Measurements from ENCODE around the gene CD83. TPM values are rescaled to one million over a fixed set of nuclear protein-coding genes. Genes with fewer than 3 reads are reported as not detected.

The CD83 gene
- total RNA-seq, 1 donor, result 1.4 TPM

DNA sequence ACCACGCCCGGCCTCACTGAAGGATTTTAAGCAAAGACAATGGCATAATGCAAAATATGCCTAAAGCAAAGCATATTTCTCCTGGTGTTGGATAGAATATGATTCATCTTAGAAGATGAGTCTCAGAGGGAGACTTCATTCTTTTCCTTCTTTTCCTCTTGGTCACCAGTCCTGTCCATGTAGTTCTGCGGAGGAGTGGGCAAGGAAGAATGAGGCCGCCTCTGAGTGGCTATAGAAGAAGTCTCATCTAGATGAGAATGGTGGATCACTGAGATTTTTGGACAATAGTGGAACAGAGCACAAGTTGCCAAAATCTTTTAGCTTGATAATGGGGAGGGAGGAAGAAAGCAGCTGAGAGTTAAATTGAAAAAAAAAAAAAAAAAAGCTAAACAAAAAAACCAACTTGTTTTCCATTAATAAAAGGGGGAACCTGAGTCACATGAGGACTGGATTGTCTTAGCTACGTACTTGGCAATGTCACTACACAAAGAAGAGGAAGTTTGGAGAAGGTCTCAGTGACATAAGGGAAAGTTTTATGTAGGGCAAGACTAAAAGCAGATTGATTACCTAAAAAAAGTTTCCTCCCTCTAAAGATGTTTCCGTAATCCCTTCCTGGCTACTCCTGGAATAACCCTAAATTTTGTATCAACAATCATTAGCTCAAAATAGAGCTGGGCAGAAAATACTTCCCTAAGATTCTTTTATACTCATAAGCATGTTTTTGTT lies 6.0 kb downstream of the CD83 start:
- H3K36me3 ChIP-seq (ENCODE audit: insufficient read depth, low read length), result no peaks in the 10 kb centered on the region
- DNase-seq (ENCODE audit: insufficient read length, low spot score, missing footprints), result peak; percentile 83
- H3K4me2 ChIP-seq (ENCODE audit: insufficient read depth, low read length), result no peak overlapping the region
- no peak overlapping the region for H2AFZ ChIP-seq (ENCODE audit: low read length)
- H4K20me1 ChIP-seq (ENCODE audit: insufficient read depth, low read length), result no peaks in the 10 kb centered on the region
- H3K27ac ChIP-seq (ENCODE audit: low read depth, low read length), result no peak overlapping the region
- TF ChIP-seq, protein P1, sequence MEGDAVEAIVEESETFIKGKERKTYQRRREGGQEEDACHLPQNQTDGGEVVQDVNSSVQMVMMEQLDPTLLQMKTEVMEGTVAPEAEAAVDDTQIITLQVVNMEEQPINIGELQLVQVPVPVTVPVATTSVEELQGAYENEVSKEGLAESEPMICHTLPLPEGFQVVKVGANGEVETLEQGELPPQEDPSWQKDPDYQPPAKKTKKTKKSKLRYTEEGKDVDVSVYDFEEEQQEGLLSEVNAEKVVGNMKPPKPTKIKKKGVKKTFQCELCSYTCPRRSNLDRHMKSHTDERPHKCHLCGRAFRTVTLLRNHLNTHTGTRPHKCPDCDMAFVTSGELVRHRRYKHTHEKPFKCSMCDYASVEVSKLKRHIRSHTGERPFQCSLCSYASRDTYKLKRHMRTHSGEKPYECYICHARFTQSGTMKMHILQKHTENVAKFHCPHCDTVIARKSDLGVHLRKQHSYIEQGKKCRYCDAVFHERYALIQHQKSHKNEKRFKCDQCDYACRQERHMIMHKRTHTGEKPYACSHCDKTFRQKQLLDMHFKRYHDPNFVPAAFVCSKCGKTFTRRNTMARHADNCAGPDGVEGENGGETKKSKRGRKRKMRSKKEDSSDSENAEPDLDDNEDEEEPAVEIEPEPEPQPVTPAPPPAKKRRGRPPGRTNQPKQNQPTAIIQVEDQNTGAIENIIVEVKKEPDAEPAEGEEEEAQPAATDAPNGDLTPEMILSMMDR (IDR thresholded peaks at IDR 0.05; ENCODE audit: extremely low read depth, low read depth, low read length), result no peak
- H3K9me3 ChIP-seq (ENCODE audit: low read depth, low read length), result no peaks in the 10 kb centered on the region
- no peaks in the 10 kb centered on the region for H3K4me1 ChIP-seq (ENCODE audit: insufficient read depth, low read length)
- H3K4me3 ChIP-seq (ENCODE audit: insufficient read depth, low read length), result no peak overlapping the region
- no peaks in the 10 kb centered on the region for H3K27me3 ChIP-seq (ENCODE audit: insufficient read depth, low read length)
- no peaks in the 10 kb centered on the region for H3K79me2 ChIP-seq (ENCODE audit: insufficient read depth, low read length)

DNA sequence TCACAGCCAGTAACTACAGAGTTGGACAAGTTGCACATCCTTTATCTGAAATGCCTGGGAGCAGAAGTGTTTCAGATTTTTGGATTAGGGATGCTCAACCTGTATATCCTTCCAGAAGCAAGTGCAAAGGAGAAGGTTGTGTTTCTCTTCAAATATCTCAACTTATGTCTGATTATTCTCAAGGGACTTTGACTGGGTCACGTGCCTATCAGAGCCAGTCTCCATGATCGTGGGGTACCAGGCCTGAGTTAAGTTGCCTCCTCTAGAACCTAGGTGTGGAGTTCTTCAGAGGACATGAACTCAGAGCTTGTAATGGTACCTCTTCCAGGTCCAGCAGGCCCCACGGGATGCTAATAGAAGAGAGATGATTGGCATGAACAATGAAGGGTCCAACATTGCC lies 7.8 kb downstream of the CD83 start:
- no peak overlapping the region for H3K4me3 ChIP-seq (ENCODE audit: insufficient read depth, low read length)
- no peaks in the 10 kb centered on the region for H3K36me3 ChIP-seq (ENCODE audit: insufficient read depth, low read length)
- H3K27me3 ChIP-seq (ENCODE audit: insufficient read depth, low read length), result no peaks in the 10 kb centered on the region
- H3K9me3 ChIP-seq (ENCODE audit: low read depth, low read length), result no peaks in the 10 kb centered on the region
- H3K4me1 ChIP-seq (ENCODE audit: insufficient read depth, low read length), result no peaks in the 10 kb centered on the region
- H4K20me1 ChIP-seq (ENCODE audit: insufficient read depth, low read length), result no peaks in the 10 kb centered on the region
- no peak overlapping the region for H2AFZ ChIP-seq (ENCODE audit: low read length)
- TF ChIP-seq, protein P1 (IDR thresholded peaks at IDR 0.05; ENCODE audit: extremely low read depth, low read depth, low read length), result no peak
- DNase-seq (ENCODE audit: insufficient read length, low spot score, missing footprints), result no peak
- no peak overlapping the region for H3K4me2 ChIP-seq (ENCODE audit: insufficient read depth, low read length)
- no peak overlapping the region for H3K27ac ChIP-seq (ENCODE audit: low read depth, low read length)
- H3K79me2 ChIP-seq (ENCODE audit: insufficient read depth, low read length), result no peaks in the 10 kb centered on the region

DNA sequence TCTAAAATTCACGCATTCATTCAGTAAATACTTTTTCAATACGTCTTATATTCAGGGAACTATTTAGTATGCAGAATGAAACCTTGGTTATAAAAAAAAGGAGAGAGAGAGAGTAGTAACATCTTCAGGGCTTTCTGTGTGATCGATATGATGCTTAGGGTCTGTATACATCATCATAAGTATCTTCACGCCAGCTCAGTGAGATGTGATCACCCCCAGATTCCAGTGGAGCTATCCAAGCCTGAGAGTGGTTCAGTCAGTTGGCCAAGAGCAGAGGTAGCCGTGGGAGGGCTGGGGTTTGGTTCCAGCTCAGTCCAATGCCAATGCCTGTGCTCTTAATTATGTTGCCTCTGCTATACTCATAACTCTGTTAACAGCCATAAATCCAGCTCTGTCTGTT lies 8.6 kb downstream of the CD83 start:
- no peak for DNase-seq (ENCODE audit: insufficient read length, low spot score, missing footprints)
- Histone ChIP-seq H3K27me3 (ENCODE audit: insufficient read depth, low read length) (no peaks in the 10 kb centered on the region), H3K36me3 (ENCODE audit: insufficient read depth, low read length) (no peaks in the 10 kb centered on the region), H3K4me3 (ENCODE audit: insufficient read depth, low read length) (no peak overlapping the region), H3K4me2 (ENCODE audit: insufficient read depth, low read length) (no peak overlapping the region), H3K27ac (ENCODE audit: low read depth, low read length) (no peak overlapping the region), H3K9me3 (ENCODE audit: low read depth, low read length) (no peaks in the 10 kb centered on the region), H3K4me1 (ENCODE audit: insufficient read depth, low read length) (no peaks in the 10 kb centered on the region), H4K20me1 (ENCODE audit: insufficient read depth, low read length) (no peaks in the 10 kb centered on the region), H3K79me2 (ENCODE audit: insufficient read depth, low read length) (no peaks in the 10 kb centered on the region), H2AFZ (ENCODE audit: low read length) (no peak overlapping the region)
- TF ChIP-seq, protein P1 (IDR thresholded peaks at IDR 0.05; ENCODE audit: extremely low read depth, low read depth, low read length), result no peak

DNA sequence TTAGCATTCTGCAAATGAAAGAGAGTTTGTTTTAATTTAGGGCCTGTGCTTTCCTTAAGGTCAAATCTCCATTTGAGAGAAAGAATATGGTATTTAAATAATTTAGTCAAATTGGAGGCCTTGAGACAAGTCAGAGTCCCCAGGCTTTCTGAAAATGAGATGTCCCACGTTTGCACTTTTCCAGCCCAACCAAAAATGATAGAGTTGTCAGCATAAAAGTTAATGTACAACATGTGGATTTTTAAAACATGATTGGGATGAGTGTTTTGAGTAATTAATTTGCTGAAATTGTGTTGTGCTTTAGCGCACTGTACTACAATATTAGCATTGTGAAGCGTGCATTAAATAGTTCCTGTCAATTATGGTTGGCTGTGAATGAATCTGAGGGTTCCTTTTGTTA lies 10.0 kb downstream of the CD83 start:
- TF ChIP-seq, protein P1 (IDR thresholded peaks at IDR 0.05; ENCODE audit: extremely low read depth, low read depth, low read length), result no peak
- Histone ChIP-seq H2AFZ (ENCODE audit: low read length) (no peak overlapping the region), H3K36me3 (ENCODE audit: insufficient read depth, low read length) (no peaks in the 10 kb centered on the region), H3K27ac (ENCODE audit: low read depth, low read length) (no peak overlapping the region), H3K4me1 (ENCODE audit: insufficient read depth, low read length) (no peaks in the 10 kb centered on the region), H4K20me1 (ENCODE audit: insufficient read depth, low read length) (no peaks in the 10 kb centered on the region), H3K9me3 (ENCODE audit: low read depth, low read length) (no peaks in the 10 kb centered on the region), H3K79me2 (ENCODE audit: insufficient read depth, low read length) (no peaks in the 10 kb centered on the region), H3K4me3 (ENCODE audit: insufficient read depth, low read length) (no peak overlapping the region), H3K27me3 (ENCODE audit: insufficient read depth, low read length) (peaks cover 1% of the 10 kb centered on the region), H3K4me2 (ENCODE audit: insufficient read depth, low read length) (no peak overlapping the region)
- DNase-seq (ENCODE audit: insufficient read length, low spot score, missing footprints), result no peak

All from osteoblast (primary cell).